Measurements from ENCODE around the gene MYRF.

Gene MYRF

DNA sequence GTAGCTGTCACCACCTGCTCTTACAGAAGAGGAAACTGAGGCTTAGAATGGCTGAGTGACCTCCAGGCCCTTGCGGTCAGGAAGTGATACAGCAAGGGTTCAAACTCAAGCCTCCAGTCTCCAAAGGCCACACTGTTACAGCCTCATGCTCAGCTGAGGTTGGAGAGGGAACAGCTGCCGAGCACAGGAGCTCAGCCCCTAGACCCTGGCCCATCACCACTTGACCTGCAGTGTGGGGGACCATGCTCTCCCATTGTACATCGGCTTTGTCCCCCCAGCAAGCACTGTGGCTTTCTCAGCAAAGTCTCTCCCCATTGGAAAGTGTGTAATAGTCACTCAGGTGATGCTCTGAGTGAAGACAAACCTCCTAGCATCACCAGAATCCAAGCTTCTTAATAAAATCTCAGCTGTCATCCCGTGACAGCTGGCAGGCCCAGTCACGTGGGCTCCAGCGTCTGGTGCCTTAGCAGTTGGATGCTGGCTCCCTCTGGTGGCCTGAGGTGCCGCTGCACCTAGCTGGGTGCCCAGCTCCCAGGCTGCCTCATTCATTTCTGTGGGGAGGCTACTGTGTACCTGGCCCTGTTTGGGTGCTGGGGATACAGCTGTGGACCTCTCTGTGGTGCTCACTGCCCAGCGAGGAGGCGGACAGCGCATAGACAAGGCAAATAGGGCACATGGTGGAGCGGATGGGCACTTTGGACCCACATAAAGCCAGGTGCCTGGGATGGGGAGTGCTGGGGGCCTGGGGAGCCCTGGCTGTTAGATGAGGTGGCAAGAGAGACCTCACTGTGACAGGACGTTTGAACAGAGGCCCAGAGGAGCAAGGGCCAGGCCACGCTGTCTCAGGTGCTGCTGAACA is 19.1 kb upstream of the MYRF start:
- no peak for TF ChIP-seq POLR2A (IDR thresholded peaks at IDR 0.05; ENCODE audit: low read depth, low read length)
- TF ChIP-seq TAF1 (IDR thresholded peaks at IDR 0.05; ENCODE audit: borderline replicate concordance, low read depth, low read length): no peak
- TF ChIP-seq POLR2AphosphoS5 (IDR thresholded peaks at IDR 0.05; ENCODE audit: low read depth, low read length): no peak
- FAIRE-seq: peak; percentile 99
- DNase-seq (ENCODE audit: insufficient read length): peak; percentile 99

DNA sequence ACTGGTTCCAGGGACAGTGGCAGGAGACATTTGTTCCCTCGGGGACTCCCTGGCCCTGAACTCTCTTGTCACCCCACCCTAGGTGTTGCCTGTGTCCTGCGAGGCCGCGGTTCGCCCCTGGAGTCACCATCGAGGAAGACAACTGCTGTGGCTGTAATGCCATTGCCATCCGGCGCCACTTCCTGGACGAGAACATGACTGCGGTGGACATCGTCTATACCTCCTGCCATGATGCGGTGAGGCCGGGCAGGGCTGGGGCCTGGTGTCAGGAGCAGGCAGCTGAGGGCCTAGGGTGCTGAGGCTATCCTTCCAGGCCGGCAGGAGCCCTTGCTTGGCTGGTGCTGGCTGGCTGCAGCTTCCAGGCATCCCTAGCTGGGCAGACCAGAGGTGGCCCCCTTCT is 17.7 kb upstream of the MYRF start:
- FAIRE-seq: no peak

DNA sequence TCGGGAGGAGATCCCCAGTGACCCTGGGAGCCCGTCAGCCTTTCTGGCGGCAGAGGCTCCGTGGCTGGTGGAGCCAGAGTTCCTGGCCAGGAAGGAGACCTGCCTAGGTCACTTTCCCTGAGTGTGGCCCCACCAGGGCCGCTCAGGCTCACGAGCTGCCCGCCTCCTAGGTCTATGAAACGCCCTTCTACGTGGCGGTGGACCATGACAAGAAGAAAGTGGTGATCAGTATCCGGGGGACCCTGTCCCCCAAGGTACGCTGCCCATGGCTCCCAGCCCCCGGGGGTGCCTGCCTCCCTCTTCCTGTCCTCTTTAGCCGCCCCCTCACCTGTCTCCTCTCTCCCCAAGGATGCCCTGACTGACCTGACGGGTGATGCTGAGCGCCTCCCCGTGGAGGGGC is 17.0 kb upstream of the MYRF start:
- no peak for FAIRE-seq
- no peak for DNase-seq (ENCODE audit: insufficient read length)
- TF ChIP-seq POLR2A (IDR thresholded peaks at IDR 0.05; ENCODE audit: low read depth, low read length) (no peak), POLR2AphosphoS5 (IDR thresholded peaks at IDR 0.05; ENCODE audit: low read depth, low read length) (no peak), TAF1 (IDR thresholded peaks at IDR 0.05; ENCODE audit: borderline replicate concordance, low read depth, low read length) (no peak)

More for the DNA sequence above, 17.7 kb upstream of the MYRF start:
- DNase-seq (ENCODE audit: insufficient read length): no peak
- no peak for TF ChIP-seq POLR2AphosphoS5 (IDR thresholded peaks at IDR 0.05; ENCODE audit: low read depth, low read length)
- TF ChIP-seq POLR2A (IDR thresholded peaks at IDR 0.05; ENCODE audit: low read depth, low read length): no peak
- TF ChIP-seq TAF1 (IDR thresholded peaks at IDR 0.05; ENCODE audit: borderline replicate concordance, low read depth, low read length): no peak

DNA sequence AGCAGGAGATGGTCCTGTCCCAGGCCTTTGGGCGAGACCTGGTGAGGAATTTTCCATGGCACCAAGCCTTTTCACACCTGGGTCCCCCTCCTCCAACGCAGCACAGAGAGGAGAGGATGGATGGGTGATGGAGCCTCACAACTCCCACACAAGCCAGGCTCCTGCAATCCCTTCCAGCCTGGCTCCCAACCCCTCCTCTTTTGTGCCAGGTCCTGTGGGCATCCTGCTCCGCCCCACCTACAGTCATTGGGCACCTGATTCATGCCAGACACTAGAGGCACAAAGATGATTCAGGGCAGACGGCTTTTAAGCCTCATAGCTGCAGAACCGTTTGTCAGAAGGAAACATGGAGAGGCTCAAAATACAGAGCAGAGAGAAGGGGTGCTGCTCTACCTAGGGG is 16.1 kb upstream of the MYRF start:
- TF ChIP-seq POLR2AphosphoS5 (IDR thresholded peaks at IDR 0.05; ENCODE audit: low read depth, low read length) (no peak), POLR2A (IDR thresholded peaks at IDR 0.05; ENCODE audit: low read depth, low read length) (no peak), TAF1 (IDR thresholded peaks at IDR 0.05; ENCODE audit: borderline replicate concordance, low read depth, low read length) (no peak)
- FAIRE-seq (no peak), DNase-seq (ENCODE audit: insufficient read length) (no peak)

DNA sequence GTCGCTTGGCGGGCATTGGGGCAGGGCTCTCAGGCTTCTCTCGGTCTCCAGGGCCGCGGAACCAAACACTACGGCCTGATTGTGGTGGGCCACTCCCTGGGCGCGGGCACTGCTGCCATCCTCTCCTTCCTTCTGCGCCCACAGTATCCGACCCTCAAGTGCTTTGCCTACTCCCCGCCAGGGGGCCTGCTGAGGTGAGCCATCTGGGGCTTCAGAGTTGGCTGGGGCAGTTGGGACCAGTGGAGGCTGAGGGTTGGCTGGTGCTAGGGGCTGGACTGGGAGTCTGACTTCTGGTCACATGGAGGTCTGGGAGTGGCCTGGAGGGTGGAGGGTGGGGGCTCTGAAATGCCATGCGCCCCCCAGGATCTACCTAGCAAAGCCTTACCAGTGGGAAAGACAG is 15.3 kb upstream of the MYRF start:
- TF ChIP-seq POLR2AphosphoS5 (IDR thresholded peaks at IDR 0.05; ENCODE audit: low read depth, low read length): no peak
- FAIRE-seq (no peak), DNase-seq (ENCODE audit: insufficient read length) (no peak)

DNA sequence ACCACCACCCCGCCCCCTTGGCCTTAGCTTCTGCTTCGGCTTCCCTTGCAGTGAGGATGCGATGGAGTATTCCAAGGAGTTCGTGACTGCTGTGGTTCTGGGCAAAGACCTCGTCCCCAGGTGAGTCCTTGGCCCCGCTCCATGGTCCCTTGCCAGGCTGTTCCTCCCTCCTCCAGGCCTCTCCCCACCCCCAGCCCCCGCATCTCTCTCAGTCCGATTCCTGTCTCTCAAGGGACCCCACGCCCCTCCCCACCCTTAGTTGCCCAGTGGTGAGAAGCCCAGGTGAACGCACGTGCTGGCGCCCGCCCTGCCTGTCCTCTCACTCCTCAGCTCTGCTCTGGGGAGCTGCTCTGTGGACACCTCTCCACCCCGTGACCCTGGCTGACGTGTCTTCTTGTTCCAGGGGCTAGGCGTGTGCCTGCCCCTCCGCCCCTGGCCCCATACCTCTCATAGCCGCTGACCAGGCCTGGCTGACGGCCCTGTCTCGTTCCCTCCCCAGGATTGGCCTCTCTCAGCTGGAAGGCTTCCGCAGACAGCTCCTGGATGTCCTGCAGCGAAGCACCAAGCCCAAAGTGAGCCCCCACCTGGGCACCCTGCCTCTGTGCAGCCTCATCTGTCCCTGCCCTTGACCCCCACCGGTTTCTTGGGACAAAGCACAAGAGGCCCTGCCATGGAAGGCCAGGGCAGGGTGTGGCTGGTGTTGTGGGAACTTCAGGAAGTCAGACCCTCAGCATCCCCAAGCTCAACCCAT is 14.6 kb upstream of the MYRF start:
- FAIRE-seq (no peak), DNase-seq (ENCODE audit: insufficient read length) (no peak)
- TF ChIP-seq POLR2A (IDR thresholded peaks at IDR 0.05; ENCODE audit: low read depth, low read length): no peak
- TF ChIP-seq POLR2AphosphoS5 (IDR thresholded peaks at IDR 0.05; ENCODE audit: low read depth, low read length): no peak
- TF ChIP-seq TAF1 (IDR thresholded peaks at IDR 0.05; ENCODE audit: borderline replicate concordance, low read depth, low read length): no peak

DNA sequence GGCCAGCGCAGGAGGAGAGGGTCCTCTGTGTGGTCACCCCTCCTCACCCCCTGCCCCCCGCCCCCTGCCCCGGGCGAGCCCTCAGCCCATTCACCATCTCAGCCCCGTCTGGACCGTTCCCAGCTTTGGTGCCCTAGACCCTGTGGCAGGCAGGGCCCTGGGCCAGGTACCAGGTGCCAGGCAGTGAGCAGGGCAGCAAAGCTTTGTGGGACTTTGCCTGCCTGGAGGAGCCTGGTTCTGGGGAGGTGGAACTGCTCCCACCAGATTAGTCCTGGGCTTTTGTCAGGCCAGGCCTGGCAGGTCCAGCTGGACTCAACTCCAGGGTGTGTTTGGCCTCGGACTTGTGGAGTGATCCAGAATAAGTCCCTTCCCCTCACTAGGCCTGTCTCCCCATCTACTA is 13.7 kb upstream of the MYRF start:
- no peak for TF ChIP-seq TAF1 (IDR thresholded peaks at IDR 0.05; ENCODE audit: borderline replicate concordance, low read depth, low read length)
- no peak for TF ChIP-seq POLR2AphosphoS5 (IDR thresholded peaks at IDR 0.05; ENCODE audit: low read depth, low read length)
- no peak for TF ChIP-seq POLR2A (IDR thresholded peaks at IDR 0.05; ENCODE audit: low read depth, low read length)
- FAIRE-seq (no peak), DNase-seq (ENCODE audit: insufficient read length) (no peak)

DNA sequence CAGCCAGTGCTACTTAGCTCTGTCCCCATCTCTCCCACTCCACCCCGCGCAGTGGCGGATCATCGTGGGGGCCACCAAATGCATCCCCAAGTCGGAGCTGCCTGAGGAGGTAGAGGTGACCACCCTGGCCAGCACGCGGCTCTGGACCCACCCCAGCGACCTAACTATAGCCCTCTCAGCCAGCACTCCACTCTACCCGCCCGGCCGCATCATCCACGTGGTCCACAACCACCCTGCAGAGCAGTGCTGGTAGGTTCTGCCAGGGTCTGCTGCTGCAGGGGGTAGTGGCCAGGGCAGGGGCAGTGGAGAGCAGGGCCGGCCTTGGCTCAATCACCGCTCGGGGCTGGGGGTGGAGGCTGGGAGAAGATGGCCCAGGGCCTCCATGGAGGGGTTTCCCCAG is 13.0 kb upstream of the MYRF start:
- TF ChIP-seq POLR2AphosphoS5 (IDR thresholded peaks at IDR 0.05; ENCODE audit: low read depth, low read length) (no peak), POLR2A (IDR thresholded peaks at IDR 0.05; ENCODE audit: low read depth, low read length) (no peak), TAF1 (IDR thresholded peaks at IDR 0.05; ENCODE audit: borderline replicate concordance, low read depth, low read length) (no peak)

DNA sequence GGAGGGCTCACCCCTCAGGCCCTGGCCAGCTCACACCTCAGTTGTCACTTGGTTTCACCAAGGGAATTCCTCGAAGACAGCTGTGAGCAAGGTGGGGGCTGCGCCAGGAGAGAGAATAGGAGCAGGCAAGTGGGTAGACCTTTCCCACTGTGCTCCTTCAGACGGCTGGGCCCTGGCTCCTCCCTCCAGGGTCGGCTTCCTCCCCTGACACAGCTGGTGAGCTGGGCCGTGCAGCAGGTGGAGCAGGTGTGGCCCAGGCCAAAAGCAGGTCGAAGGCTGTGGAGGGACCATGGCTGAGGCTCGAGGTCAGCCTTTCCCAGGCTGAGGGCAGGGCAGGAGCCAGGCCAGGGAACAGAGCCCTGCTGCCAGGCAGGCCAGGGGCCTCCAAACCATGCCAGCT is 12.5 kb upstream of the MYRF start:
- TF ChIP-seq POLR2AphosphoS5 (IDR thresholded peaks at IDR 0.05; ENCODE audit: low read depth, low read length) (no peak), TAF1 (IDR thresholded peaks at IDR 0.05; ENCODE audit: borderline replicate concordance, low read depth, low read length) (no peak), POLR2A (IDR thresholded peaks at IDR 0.05; ENCODE audit: low read depth, low read length) (no peak)
- no peak for DNase-seq (ENCODE audit: insufficient read length)
- no peak for FAIRE-seq

More for the DNA sequence above, 13.0 kb upstream of the MYRF start:
- FAIRE-seq (no peak), DNase-seq (ENCODE audit: insufficient read length) (no peak)

DNA sequence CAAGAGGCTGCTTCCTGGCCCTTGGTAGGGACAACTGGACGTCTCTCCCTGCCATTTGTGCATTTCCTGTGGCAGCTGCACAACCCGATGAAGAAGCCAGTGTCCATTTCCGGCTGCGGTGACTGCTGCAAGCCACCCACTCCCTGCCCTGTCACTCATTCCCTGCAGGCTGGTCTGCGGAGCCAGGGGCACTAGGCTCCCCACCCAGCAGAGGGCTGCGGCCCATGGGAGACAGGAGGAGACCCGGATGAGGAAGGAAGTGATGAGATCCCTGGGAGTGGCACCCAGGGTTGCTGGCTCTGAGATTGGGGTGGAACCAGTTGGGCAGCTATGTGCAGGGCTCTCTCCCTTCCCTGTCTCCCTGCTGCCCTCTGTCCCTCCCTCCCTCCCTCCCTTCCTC is 10.0 kb upstream of the MYRF start:
- DNase-seq (ENCODE audit: insufficient read length): no peak
- TF ChIP-seq POLR2A (IDR thresholded peaks at IDR 0.05; ENCODE audit: low read depth, low read length) (no peak), POLR2AphosphoS5 (IDR thresholded peaks at IDR 0.05; ENCODE audit: low read depth, low read length) (no peak), TAF1 (IDR thresholded peaks at IDR 0.05; ENCODE audit: borderline replicate concordance, low read depth, low read length) (no peak)
- no peak for FAIRE-seq

DNA sequence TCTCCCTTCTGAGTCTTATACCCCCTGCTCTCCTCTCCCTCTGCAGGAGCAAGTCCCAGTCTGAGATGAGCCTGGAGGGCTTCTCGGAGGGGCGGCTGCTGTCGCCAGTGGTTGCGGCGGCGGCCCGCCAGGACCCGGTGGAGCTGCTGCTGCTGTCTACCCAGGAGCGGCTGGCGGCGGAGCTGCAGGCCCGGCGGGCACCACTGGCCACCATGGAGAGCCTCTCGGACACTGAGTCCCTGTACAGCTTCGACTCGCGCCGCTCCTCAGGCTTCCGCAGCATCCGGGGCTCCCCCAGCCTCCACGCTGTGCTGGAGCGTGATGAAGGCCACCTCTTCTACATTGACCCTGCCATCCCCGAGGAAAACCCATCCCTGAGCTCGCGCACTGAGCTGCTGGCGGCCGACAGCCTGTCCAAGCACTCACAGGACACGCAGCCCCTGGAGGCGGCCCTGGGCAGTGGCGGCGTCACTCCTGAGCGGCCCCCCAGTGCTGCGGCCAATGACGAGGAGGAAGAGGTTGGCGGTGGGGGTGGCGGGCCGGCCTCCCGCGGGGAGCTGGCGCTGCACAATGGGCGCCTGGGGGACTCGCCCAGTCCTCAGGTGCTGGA is 8.8 kb upstream of the MYRF start:
- TF ChIP-seq POLR2A (IDR thresholded peaks at IDR 0.05; ENCODE audit: low read depth, low read length): no peak
- no peak for TF ChIP-seq POLR2AphosphoS5 (IDR thresholded peaks at IDR 0.05; ENCODE audit: low read depth, low read length)
- no peak for TF ChIP-seq TAF1 (IDR thresholded peaks at IDR 0.05; ENCODE audit: borderline replicate concordance, low read depth, low read length)
- DNase-seq (ENCODE audit: insufficient read length) (no peak), FAIRE-seq (no peak)
